ENCODE data around the gene TDRD9.

DNA sequence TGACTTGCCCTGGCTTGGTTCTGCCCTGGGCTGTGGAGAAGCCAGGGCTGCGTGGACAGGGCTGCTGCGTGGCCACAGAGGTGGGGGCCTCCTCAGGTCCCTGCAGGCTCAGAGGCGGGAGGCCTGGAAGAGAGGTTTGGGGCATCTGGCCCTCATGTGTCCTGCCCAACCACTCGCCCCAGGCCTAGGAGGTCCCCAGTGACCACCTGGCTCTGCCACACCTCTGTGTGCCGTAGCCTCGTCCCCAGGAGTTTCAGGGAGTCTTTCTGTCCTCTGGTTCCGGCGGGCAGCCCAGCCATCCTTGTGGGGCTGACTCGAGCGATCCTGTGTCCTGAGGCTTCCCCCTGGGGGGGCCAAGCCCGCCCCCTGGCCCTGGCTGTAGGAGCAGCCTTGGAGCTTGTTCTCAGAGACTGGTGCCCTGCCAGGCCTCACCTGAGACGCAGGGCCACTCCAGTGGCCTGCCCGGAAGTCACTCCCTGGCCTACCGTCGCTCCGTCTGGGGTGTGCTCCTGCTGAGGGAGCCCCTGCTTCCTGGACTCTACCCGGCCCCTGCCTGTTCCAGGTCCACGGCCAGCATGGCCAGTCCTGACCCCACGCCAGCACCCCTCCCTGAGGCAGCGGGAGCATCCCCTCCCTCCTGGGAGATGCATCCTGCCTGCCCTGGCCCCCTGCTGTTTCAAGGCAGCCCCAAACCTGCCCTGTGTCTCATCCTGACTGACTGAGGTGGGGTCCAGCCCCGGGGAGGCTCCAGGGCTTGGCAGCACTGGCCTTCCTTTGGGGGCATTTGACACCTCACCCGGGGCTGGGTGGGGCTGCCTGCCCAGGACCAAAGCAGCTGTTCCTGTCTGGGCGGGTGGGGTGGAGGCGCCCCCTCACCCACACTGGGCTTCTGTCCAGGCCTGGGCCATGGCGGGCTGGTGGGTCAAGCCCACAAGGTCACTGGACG is 171.1 kb downstream of the TDRD9 start:
- TF ChIP-seq POLR2A (IDR thresholded peaks at IDR 0.05; ENCODE audit: low read length) (no peak), GATA1 (IDR thresholded peaks at IDR 0.05; ENCODE audit: low read depth, low read length) (no peak)

Data from erythroblast (primary cell).